NT2/D1 (cell line): ENCODE measurements around the gene FUT3.

Experiments
- SUZ12 ChIP-seq: IDR thresholded peaks from 2 replicates; pipeline ENCODE4 v1.6.1; 2011; ENCODE audit not compliant: insufficient read length, insufficient read depth; ENCODE audit errors: extremely low read depth
- ZNF274 ChIP-seq: IDR thresholded peaks from 2 replicates; pipeline ENCODE4 v1.6.1; 2011; ENCODE audit warnings: mild to moderate bottlenecking, low read depth, low read length

- no peak for TF ChIP-seq ZNF274
- no peak for TF ChIP-seq SUZ12
Measured at GRCh38 chr19:5831159-5831558, 20.1 kb downstream of the FUT3 start.
